BJ (cell line): ENCODE measurements around the gene HS1BP3. TPM values are rescaled to one million over a fixed set of nuclear protein-coding genes. Genes with fewer than 3 reads are reported as not detected.

Experiments used
- CTCF ChIA-PET: fragments of 350-600 bp; formaldehyde crosslinking; extraction: SDS; loops from one replicate; lab custom pipeline; 2021; ENCODE audit warnings: antibody characterized with exemption, inconsistent platforms; lab: Yijun Ruan, JAX
- POLR2A ChIA-PET: fragments of 300-600 bp; sonication (Branson Sonifier 250); formaldehyde crosslinking; extraction: SDS; loops from one replicate; lab custom pipeline; 2021; ENCODE audit warnings: antibody characterized with exemption; lab: Charles Lee
- DNase-seq: peaks from one replicate; pipeline ENCODE4 v3.0.0-alpha.2; 2011; ENCODE audit warnings: low read depth
- H3K27me3 ChIP-seq: 2 replicates; pipeline ENCODE4 v1.6.0; 2011; ENCODE audit warnings: low read length; ENCODE audit not compliant: control insufficient read depth, insufficient read depth
- H3K36me3 ChIP-seq: 2 replicates; pipeline ENCODE4 v1.5.1; 2011; ENCODE audit warnings: low read length; ENCODE audit not compliant: control insufficient read depth, insufficient read depth
- H3K4me3 ChIP-seq: 2 replicates; pipeline ENCODE4 v1.5.1; 2011; ENCODE audit warnings: low read depth, mild to moderate bottlenecking, control low read depth, low read length
- CTCF ChIP-seq: IDR thresholded peaks from 2 replicates; pipeline ENCODE4 v1.5.1; 2011; ENCODE audit warnings: low read depth, mild to moderate bottlenecking, control low read depth, inconsistent platforms, low read length, moderate library complexity; ENCODE audit not compliant: insufficient read depth
- polyA plus RNA-seq: library from polyadenylated mRNA; depleted of rRNA; stranded (reverse); fragments of >200 nt; gene quantifications from 2 replicates; pipeline ENCODE4 v1.2.3, GENCODE V29; 2011

HS1BP3 gene
- polyA plus RNA-seq, 1 experiment, result 13.6 TPM

GRCh38 chr2:20674309-20674965, 23.5 kb upstream of the HS1BP3 start:
- CTCF ChIA-PET, result interaction anchor here (1.0 to 8.4 kb wide), 9 partner anchors 8 to 289 kb away, joined by 3 to 123 read pairs (median 5); partner anchors contain the start of genes GDF7 and HS1BP3
- POLR2A ChIA-PET, result interaction anchor here (0.6 kb wide), 1 partner anchor 15 kb away, joined by 4 read pairs; no protein-coding TSS in a partner anchor
- Histone ChIP-seq H3K27me3 (peaks cover 1% of the 10 kb centered on the region; the same call in 1 of the 2 replicates), H3K36me3 (no peaks in the 10 kb centered on the region), H3K4me3 (no peak overlapping the region)
- no peak for DNase-seq
- TF ChIP-seq CTCF, result no peak

- no peak for DNase-seq
- CTCF ChIA-PET, result interaction anchor here (1.0 to 8.4 kb wide), 4 partner anchors 8 to 289 kb away, joined by 3 to 123 read pairs (median 11); partner anchors contain the start of gene GDF7
- H3K27me3 ChIP-seq, result peaks cover 1% of the 10 kb centered on the region; the same call in 1 of the 2 replicates
Observed at GRCh38 chr2:20673686-20674308, 22.9 kb upstream of the HS1BP3 start.

GRCh38 chr2:20672201-20672951, 21.5 kb upstream of the HS1BP3 start:
- CTCF ChIA-PET, result interaction anchor here (1.4 to 8.4 kb wide), 2 partner anchors 9 kb away, joined by 3 to 123 read pairs; partner anchors contain the start of gene GDF7
- peaks cover 8% of the 10 kb centered on the region for H3K27me3 ChIP-seq
- DNase-seq, result no peak
- no peak overlapping the region for H3K4me3 ChIP-seq
- no peaks in the 10 kb centered on the region for H3K36me3 ChIP-seq
- TF ChIP-seq CTCF, result no peak
- POLR2A ChIA-PET, result no interaction called here

More at GRCh38 chr2:20673686-20674308, 22.9 kb upstream of the HS1BP3 start:
- Histone ChIP-seq H3K36me3 (no peaks in the 10 kb centered on the region), H3K4me3 (no peak overlapping the region)
- POLR2A ChIA-PET, result no interaction called here
- TF ChIP-seq CTCF, result no peak

GRCh38 chr2:20671736-20672080, 20.8 kb upstream of the HS1BP3 start:
- CTCF ChIA-PET, result interaction anchor here (1.4 to 8.4 kb wide), 2 partner anchors 8 to 10 kb away, joined by 3 to 123 read pairs; partner anchors contain the start of gene GDF7
- POLR2A ChIA-PET, result no interaction called here
- no peak for DNase-seq
- peaks cover 8% of the 10 kb centered on the region for H3K27me3 ChIP-seq
- H3K4me3 ChIP-seq, result no peak overlapping the region
- TF ChIP-seq CTCF, result no peak
- no peaks in the 10 kb centered on the region for H3K36me3 ChIP-seq
